HG02759 (cell line): ENCODE results near the gene MARCHF6.
"Not testable (repeated sequence)": the region's sequence is repeated elsewhere in the genome, so short reads cannot be mapped to it uniquely, and the experiment has no call there.

Experiments
- ATAC-seq: cut with Tn5 transposase; IDR thresholded peaks from one replicate; pipeline ENCODE4 v1.9.1; 2021; ENCODE audit warnings: mild to moderate bottlenecking, moderate library complexity; ENCODE audit not compliant: unreplicated experiment

MARCHF6 gene

DNA sequence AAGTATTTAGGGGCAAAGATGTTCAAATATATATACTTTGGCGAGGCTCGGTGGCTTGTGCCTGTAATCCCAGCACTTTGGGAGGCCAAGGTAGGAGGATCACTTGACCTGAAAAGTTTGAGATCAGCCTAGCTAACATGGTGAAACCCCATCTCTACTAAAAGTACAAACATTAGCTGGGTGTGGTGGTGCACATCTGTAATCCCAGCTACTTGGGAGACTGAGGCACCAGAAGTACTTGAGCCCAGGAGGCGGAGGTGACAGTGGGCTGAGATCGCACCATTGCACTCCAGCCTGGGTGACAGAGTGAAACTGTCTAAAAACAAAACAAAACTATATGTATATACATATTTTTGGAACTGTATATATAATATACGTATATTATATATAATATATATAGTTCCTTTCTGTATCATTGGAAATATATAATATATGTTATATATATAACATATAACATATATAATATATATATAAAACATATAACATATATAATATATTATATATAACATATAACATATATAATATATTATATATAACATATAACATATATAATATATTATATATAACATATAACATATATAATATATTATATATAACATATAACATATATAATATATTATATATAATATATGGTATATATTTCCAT is 8.9 kb upstream of the MARCHF6 start:
- not testable (repeated sequence) for ATAC-seq

DNA sequence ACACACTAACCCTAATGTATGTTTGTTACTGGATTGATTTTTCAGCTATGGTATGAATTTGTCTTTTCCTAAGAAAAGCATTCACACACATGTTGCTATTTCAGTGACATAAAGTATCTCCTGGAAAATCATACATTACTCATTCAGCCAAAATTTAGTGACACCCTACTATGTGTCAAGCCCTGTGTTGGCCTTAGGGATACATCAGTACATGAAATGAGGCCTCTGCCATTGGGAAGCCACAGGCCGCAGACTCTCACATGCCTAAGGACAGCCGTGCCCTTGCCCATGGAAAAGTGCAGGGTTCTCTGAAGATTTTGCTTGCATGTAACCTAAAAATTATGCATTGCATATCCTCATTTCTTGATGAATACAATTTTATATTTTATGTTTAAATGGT is 5.2 kb upstream of the MARCHF6 start:
- no peak for ATAC-seq

DNA sequence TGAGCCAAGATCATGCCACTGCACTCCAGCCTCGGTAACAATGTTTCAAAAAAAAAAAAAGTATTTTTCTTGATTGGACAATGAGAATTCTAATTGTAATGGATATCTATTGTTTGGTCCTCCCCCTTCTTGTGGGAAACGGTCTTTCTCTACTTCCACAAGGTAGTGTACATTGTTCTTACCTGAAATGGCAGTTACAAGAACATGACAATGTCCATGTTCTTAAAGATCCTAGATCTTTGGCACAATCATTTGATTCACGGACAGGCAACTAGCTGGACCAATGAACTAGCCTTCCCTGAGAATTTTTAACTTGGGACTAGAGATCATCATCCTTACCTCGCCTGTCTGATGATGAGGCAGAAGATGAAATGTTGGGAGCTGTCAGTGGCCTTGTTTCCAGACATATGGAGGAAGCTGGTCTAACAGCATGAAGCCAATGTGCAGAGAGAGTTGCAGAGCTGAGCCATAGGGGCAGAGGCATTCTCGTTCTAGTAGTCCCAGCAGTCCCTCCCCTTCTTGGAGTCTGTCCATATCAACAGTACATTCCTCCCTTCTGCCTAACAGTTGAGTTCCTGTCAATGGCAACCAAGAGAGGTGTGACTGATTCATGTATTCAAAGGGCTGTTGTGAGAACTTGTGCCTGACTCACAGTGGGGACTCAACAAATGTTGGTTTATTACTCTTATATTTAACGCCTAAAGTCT is 2.1 kb upstream of the MARCHF6 start:
- no peak for ATAC-seq

DNA sequence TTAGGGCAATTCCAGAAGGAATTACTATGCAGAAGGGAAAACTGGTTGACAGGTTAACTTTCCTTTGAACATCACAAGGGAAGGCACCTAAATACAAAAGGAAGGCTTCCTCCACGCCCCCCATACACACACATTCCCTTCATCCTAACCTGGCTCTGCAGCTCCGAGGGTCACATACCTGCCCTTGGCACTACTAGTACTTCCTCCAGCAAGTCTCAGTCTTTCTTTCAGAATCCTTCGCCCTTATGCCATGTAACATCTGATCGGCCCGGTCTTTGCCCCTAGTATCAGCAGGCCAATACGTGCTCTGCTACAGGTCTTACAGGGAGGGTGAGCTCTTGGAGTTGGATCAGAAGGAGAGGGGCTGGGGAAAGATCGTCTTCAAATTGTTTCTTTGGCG is 1.6 kb upstream of the MARCHF6 start:
- no peak for ATAC-seq

DNA sequence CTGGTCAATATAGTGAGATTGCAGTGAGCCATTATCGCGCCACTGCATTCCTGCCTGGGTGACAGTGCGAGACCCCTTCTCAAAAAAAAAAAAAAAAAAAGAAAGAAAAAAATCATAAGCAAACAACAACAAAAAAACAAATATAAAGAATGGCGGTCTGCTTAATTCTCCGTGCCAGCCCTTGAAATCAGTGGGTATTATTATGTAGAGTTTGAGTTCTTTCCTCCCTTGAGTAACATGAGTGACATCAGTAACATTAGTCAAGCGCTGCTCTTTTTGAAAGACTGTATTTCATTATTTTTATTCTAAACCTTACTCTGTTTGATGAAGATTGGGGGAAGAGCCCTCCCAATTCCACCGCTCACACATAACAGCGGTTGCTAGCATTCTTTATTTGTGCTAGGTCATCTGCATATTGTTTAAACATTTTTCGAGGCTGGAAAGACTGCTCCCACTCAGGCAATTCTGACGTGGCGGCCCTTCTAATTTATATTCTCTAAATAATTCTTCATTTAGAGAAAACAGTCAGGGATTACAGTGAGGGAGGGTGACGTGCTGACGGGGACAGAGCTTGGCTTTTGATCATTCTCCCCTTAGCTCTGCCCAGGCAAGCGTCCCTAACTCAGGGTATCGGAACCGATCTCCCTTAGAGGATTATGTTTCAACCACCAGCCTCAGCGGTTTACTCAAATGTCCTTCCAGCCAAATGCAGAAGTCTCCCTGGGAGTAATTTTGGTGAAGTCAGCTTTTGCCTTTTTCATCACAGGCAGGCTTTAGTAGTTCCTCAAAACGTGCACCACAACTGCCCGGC is 860 bp upstream of the MARCHF6 start:
- ATAC-seq = peak; percentile 12

DNA sequence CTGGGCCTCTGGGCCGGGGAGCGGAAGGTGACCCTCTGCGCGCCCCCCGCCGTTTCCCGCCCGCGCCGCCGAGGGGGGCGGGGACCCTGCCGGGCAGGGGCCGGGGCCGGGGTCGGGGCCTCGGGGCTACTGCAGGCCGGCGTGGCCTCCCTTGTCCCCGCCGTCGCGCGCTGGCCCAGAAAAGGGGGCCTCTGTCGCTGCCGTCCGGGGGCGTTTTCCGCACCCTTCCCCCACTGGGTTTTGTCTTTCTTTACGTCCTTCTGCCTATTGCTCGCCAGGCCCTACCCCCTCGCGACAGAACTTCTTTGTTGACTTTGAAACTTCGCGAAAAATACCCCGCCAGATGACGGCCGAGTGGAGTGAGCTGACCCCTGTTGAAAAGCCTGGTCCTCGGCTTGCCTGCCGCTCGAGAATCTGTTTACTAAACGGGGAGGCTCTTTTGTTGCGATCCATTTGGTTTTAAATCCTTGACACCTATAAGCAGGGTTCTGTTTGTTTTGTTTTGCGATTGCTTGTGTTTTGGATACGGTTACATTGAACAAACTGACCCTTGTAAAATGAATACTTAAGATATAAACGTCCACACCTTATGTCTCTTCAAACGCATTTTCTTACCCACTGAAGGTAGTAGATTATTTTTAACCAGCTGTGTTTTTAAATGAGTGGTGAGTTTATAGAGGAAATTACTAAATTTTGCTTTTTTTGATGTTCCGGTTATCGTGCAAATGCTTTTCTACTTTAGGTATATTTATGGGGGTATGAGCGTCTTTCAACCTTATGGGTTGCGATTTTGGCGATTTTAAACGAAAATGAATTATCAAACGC is 765 bp downstream of the MARCHF6 start:
- ATAC-seq = peak; percentile 17

DNA sequence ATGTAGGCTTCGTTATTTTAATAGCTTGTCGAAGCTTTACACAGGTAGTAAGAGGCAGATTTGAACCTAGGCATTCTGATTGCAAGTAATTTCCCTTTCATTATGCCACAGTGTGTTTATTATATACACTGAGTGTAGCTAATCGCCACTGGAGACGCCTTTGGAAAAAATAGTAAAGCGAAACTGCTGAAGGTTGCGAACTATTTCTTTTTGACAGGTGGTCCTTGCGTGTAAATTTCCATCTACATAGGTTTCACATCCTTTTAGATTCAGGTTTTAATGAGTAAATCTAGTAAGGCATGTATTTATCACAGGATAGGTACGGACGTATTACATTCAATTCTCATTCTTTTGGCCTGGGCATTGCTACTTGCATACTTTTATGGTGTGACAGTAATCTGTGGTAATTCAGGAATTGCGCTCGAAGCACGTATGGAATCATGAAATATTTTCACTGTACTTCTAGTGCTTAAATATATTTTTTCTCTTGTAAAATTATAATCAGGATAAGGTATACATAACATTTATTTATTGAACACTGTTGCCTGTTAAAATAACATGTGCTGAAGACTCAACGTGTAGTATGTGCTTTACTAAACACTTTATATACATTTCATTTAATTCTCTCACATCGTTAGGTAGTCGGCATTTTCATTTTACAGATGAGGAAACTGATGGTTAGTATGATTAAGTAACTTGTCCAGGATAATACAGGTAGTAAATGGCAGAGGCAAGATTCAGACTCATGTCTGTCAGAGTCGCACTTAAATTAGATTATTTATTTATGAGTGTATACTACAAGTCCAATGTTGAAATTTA is 1.8 kb downstream of the MARCHF6 start:
- no peak for ATAC-seq

DNA sequence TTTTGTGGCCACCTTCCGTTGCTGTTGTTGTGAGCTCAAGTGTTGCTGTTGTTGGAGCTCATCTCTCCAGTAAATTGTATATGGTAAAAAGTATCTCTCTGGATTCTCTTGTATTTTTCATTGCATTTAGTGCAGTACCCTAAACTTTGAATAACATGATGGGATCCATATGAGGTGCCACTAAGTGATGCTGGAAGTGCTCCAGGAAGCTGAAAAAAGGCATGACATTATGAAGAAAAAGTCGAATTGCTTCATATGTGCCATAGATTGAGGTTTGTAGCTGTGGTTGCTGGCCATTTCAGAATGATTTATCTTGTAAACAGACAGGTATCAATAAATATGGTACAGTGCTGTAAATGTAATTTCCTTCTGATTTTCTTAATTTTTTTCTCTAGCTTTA is 5.5 kb downstream of the MARCHF6 start:
- ATAC-seq = no peak

DNA sequence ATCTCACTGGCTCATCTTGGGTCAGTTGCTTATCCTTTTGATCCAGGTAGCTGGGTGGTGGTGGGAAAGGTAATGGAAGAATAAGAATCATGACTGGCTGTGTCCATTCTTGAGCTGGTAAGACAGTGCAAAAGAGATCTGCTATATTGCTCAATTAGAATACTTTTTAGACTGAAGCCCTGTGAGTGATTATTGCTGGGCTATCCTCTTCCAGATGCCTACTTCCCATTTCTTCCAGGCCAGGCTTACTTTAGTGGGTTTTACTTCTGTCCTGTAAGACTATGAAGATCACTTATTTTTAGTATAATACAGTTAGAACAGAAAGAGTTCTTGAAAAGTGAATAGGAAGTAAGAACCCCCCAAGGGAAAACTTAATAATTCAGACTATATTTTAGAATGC is 7.2 kb downstream of the MARCHF6 start:
- ATAC-seq = no peak

DNA sequence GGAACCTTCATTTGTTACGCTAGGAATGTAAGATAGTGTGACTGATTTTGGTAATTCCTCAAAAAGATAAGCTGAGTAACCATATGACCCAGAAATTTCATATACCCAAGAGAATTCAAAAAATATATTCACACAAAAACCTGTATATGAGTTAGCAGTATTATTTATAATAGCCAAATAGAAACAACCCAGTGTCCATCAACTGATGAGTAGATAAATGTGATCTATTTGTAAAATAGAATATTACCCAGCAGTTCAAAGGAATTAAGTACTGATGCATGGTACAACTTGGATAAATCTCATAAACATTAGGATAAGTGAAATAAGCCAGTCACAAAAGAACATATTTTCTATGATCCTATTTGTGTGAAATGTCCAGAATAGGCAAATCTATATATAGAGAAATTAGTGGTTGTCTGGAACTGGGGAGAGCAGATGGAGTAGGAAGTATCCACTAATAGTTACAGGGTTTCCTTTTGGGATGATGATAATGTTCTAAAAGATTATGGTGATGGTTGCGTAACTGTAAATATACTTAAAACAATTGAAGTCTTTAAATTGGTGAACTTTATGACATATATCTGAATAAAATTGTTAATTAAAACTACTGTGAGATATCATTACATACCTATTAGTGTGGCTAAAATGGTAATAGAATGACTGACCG is 10.2 kb downstream of the MARCHF6 start:
- no peak for ATAC-seq

DNA sequence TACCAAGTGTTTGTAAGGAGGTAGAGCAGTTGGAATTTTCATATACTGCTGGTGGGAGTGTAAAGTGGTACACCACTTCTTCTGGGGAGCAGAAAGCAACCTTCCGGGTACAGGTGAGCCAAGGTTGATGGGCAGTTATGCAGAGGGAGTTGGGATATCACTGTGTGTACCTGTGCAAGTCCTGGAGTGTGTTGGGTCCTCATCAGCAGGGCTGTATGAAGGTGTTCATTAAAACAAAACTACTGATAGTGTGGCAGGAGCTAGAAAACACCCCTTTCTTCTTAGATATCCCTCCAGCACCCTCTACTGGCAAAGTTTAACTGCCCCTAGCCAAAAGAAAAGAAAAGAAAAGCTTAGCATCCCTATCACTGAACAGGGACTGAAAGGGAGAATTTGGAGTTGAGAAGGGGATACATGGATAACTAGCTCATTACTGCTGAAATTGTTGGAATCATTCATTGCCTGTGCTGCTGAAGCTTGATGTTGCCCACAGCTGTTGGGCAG is 10.7 kb downstream of the MARCHF6 start:
- ATAC-seq = no peak

DNA sequence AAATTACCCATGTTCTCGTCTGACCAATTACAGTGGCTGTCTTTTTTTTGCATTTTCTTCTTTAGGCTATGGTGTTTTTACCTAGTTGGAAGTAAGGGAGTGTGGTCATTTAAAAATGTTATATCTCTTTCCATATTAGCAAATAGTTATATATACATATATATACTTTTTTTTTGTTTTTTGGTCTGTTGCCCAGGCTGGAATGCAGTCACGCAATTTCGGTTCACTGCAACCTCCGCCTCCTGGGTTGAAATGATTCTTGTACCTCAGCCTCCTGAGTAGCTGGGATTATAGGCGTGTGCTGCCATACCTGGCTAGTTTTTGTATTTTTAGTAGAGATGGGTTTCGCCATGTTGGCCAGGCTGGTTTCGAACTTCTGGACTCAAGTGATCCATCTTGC is 12.3 kb downstream of the MARCHF6 start:
- no peak for ATAC-seq

DNA sequence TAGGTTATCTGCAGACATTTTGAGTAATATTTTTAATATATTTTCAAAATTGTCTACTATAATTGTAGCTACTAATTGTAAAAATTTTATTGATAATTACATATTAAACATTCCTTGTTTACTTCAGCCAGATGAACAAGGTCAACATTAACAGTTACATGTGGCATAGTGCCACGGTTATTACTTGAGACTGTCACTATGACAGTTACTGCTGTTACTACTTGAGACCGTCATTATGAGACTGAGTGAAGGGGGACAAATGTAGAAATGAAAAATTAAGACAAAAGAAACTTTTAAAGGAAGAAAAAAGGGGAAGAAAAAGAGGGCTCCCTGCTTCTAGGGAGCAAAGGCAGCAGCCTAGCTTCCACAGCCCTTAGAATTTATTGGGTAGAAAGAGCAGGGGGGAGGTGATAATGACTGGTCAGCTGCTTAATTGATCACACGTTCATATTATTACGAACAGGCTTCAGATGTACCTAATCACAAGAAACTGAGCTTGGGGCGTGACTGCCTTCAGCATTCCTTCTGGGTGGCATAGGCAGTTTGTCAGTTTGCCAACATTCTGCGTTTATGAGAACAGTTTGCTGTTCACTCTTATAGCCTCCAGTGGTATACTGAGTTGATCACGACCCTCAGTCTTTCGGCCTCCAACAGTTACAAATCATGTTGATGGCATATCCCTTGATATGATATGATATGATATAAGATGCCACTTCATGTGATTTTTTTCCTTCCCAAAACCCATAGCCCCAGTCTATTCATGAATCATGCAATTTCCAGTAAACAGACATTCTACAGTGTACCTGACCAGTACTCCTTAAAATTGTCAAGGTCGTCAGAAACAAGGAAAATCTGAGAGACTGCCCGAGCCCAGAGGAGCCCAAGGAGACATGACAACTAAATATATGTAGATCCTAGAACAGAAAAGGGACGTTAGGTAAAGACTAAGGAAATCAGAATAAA is 13.1 kb downstream of the MARCHF6 start:
- ATAC-seq = no peak

DNA sequence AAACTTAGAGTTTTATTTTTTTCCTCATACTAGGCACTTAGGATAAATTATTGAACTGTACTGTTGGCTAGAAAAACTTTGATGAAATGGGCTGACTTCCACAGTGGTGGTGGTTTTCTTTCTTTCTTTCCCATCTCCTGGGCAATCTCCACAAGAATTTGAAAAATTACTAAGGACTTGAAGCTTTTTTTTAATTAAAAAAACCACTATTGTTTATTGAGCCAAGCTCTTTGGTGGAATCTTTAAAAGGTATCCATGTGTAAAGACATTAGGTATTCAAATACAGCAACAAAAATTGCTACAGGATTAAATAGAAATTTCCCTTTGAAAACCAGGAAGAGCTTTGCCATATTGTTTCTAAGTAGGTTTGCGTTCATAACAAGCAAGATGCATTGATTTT is 14.1 kb downstream of the MARCHF6 start:
- no peak for ATAC-seq

DNA sequence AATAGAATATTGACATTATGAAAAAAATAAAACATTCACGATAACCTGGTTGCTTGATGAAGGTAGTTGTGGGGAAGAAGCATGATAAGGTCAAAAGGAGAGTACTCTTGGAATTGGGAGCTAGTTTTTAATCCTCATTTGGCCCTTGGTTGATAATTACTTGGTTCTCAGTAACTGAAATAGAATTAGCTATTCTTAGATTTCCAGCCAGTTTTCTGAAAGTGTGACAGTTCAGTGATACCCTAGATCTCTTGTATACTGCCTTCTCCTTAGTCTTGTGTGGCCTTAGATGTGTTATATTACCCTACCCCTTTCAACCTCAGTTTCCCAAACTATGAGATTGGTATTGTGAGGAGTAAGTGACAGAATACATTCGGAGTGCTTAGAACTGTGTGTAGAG is 17.4 kb downstream of the MARCHF6 start:
- no peak for ATAC-seq

DNA sequence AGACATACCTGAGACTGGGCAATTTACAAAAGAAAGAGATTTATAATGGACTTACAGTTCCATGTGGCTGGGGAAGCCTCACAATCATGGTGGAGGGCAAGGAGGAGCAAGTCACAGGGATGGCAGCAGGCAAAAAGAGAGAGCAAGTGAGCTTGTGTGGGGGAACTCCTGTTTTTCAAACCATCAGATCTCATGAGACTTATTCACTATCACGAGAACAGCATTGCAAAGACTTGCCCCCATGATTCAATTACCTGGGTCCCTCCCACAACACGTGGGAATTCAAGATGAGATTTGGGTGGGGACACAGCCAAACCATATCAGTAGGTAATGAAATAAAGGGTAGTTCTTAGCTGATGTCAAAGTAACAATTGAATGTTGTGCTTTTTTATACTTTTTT is 17.9 kb downstream of the MARCHF6 start:
- not testable (repeated sequence) for ATAC-seq

DNA sequence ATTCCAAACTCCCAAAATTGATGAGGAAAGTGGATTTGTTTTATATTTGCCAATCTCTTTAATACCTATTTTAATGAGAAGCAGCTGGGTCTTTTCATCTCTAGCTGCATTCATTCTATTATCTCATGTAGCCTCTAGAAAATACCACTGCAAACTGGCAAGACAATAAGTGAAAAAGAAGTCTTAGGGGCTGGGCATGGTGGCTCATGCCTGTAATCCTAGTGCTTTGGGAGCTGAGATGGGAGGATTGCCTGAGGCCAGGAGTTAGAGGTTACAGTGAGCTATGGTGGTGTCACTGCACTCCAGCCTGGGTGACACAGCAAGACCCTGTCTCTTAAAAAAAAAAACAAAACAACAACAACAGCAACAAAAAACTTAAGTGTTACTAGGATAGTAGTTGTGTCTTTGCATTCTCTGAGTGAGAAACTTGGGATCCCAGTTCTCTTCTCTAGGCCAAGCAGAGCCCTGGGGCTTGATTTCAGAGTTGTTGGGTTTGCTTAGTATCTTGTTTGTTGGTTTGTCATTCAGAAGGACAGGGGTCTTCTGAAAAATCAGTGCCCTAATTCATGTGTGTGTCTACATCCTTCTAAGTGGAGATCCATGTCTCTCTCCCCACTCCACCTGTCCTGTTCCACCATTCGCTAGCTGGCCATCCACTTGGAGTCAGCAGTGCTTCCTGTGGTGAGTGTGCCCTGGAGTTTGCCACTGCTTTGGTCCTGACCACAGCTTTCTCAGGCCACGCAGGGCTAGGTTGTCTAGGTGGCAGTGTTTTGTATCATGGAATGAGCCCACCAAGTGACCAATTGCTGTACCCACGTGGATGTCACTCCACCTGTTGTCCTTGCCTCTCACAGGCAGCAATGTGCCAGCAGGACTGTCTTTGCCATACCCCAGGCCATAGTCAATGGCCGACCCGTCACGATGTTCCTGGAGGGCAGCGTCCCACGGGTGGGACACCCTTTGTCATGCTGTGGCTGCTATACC is 19.5 kb downstream of the MARCHF6 start:
- ATAC-seq = no peak
